CD8-positive, alpha-beta memory T cell (primary cell): ENCODE results near the gene PGAM1. TPM values are rescaled to one million over a fixed set of nuclear protein-coding genes. Genes with fewer than 3 reads are reported as not detected.
A peak's percentile ranks its signal among the peaks of the same experiment; 100 is the strongest.

Experiments used
- CTCF ChIA-PET: fragments of 350-600 bp; sonication (Branson Sonifier 250); formaldehyde crosslinking; loops from one replicate; lab custom pipeline; 2021; ENCODE audit warnings: antibody characterized with exemption; lab: Charles Lee
- POLR2A ChIA-PET: fragments of 350-600 bp; sonication (Branson Sonifier 250); formaldehyde crosslinking; loops from one replicate; lab custom pipeline; 2021; ENCODE audit warnings: antibody characterized with exemption; lab: Charles Lee
- DNase-seq, 5 donors: peaks; one replicate each; pipeline versions ENCODE4 v3.0.0 to v3.0.0-alpha.2; 2020 to 2022; ENCODE audit warnings: mixed read lengths in 1 of 5
- H3K27ac ChIP-seq: one replicate; pipeline ENCODE4 v1.7.0; 2013; ENCODE audit warnings: low read depth, mild to moderate bottlenecking, low read length, moderate library complexity
- H3K27me3 ChIP-seq: 2 replicates; pipeline ENCODE4 v1.7.0; 2013; ENCODE audit warnings: low read length, mild to moderate bottlenecking; ENCODE audit not compliant: insufficient read depth, poor library complexity, severe bottlenecking
- H3K36me3 ChIP-seq: 2 replicates; pipeline ENCODE4 v1.7.0; 2013; ENCODE audit warnings: mild to moderate bottlenecking, low read length, moderate library complexity; ENCODE audit not compliant: insufficient read depth
- H3K4me1 ChIP-seq: 2 replicates; pipeline ENCODE4 v1.7.0; 2013; ENCODE audit warnings: mild to moderate bottlenecking, low read length, moderate library complexity; ENCODE audit not compliant: insufficient read depth
- H3K4me3 ChIP-seq: 2 replicates; pipeline ENCODE4 v1.7.0; 2013; ENCODE audit warnings: mild to moderate bottlenecking, low read length
- H3K9me3 ChIP-seq: 2 replicates; pipeline ENCODE4 v1.7.0; 2013; ENCODE audit warnings: mild to moderate bottlenecking, low read length
- H3K27ac Mint-ChIP-seq, 8 donors: one replicate each; pipeline ENCODE4 v1.8.0; 2020 to 2021; ENCODE audit warnings: mixed read lengths in 8 of 8, mild to moderate bottlenecking in 6 of 8, inconsistent platforms in 3 of 8, moderate library complexity in 3 of 8
- H3K27me3 Mint-ChIP-seq, 2 donors: one replicate each; pipeline ENCODE4 v1.8.0; 2020 to 2021; ENCODE audit warnings: mixed read lengths in 2 of 2, mild to moderate bottlenecking in 1 of 2, moderate library complexity in 1 of 2
- H3K36me3 Mint-ChIP-seq, 3 donors: one replicate each; pipeline ENCODE4 v1.8.0; 2020 to 2021; ENCODE audit warnings: mixed read lengths in 3 of 3, inconsistent platforms in 1 of 3, mild to moderate bottlenecking in 1 of 3
- H3K4me1 Mint-ChIP-seq, 3 donors: one replicate each; pipeline ENCODE4 v1.8.0; 2020 to 2021; ENCODE audit warnings: mixed read lengths in 3 of 3, inconsistent platforms in 1 of 3, mild to moderate bottlenecking in 1 of 3
- H3K4me3 Mint-ChIP-seq, 7 donors: one replicate each; pipeline ENCODE4 v1.8.0; 2020 to 2021; ENCODE audit warnings: mixed read lengths in 7 of 7, mild to moderate bottlenecking in 6 of 7, moderate library complexity in 4 of 7, inconsistent platforms in 2 of 7
- H3K9me3 Mint-ChIP-seq, 5 donors: one replicate each; pipeline ENCODE4 v1.8.0; 2020 to 2022; ENCODE audit warnings: mixed read lengths in 5 of 5, mild to moderate bottlenecking in 3 of 5, moderate library complexity in 2 of 5, inconsistent platforms in 1 of 5
- polyA plus RNA-seq: library from polyadenylated mRNA; unstranded; fragments of 300-500 nt; fragmentation: Illumina TruSeq; gene quantifications from one replicate; pipeline ENCODE4 v1.2.3, GENCODE V29; 2021
- total RNA-seq, 2 experiments: library from RNA; stranded (reverse); gene quantifications; one replicate each; pipeline ENCODE4 v1.2.3, GENCODE V29; 2021

The PGAM1 gene
- total and polyA plus RNA-seq, 3 experiments from 2014 or later, result 309 to 1,097 (median 1,086) TPM

- DNase-seq, result peak in 1 of 5 donors; percentile 27
- H3K27me3 Mint-ChIP-seq, result peaks cover 0 to 3% of the 10 kb centered on the region in 2 donors
- Histone ChIP-seq H3K27me3 (no peaks in the 10 kb centered on the region), H3K27ac (peak overlapping the region; percentile 91), H3K9me3 (no peaks in the 10 kb centered on the region), H3K4me1 (peaks cover 27% of the 10 kb centered on the region), H3K4me3 (peak overlapping the region; percentile 40), H3K36me3 (peaks cover 22% of the 10 kb centered on the region)
- peaks cover 30 to 42% (median 34%) of the 10 kb centered on the region in 3 donors for H3K4me1 Mint-ChIP-seq
- H3K27ac Mint-ChIP-seq, result peak overlapping the region; percentile 88 to 97 (median 92)
- H3K9me3 Mint-ChIP-seq, result peaks cover 0 to 2% (median 0%) of the 10 kb centered on the region in 5 donors
- H3K36me3 Mint-ChIP-seq, result peaks cover 0 to 48% (median 5%) of the 10 kb centered on the region in 3 donors
- ChIA-PET POLR2A (interaction anchor here (1.3 kb wide), 1 partner anchor 28 kb away, joined by 3 read pairs; the partner anchor contains the start of gene RRP12), CTCF (interaction anchor here (1.0 kb wide), 1 partner anchor 14 kb away, joined by 3 read pairs; no protein-coding TSS in a partner anchor)
- H3K4me3 Mint-ChIP-seq, result peak overlapping the region; percentile 78 to 92 (median 84)
Observed at GRCh38 chr10:97428572-97428981, 2.6 kb downstream of the PGAM1 start.

- H3K4me3 Mint-ChIP-seq, result no peak overlapping the region
- Histone ChIP-seq H3K9me3 (no peaks in the 10 kb centered on the region), H3K4me1 (no peaks in the 10 kb centered on the region), H3K27me3 (no peaks in the 10 kb centered on the region), H3K27ac (no peak overlapping the region), H3K4me3 (no peak overlapping the region), H3K36me3 (peaks cover 52% of the 10 kb centered on the region)
- peaks cover 0 to 86% (median 8%) of the 10 kb centered on the region in 3 donors for H3K36me3 Mint-ChIP-seq
- no peak for DNase-seq
- no peaks in the 10 kb centered on the region for H3K9me3 Mint-ChIP-seq
- H3K27ac Mint-ChIP-seq, result no peak overlapping the region
- ChIA-PET POLR2A (no interaction called here), CTCF (no interaction called here)
- H3K4me1 Mint-ChIP-seq, result peaks cover 4 to 6% (median 6%) of the 10 kb centered on the region in 3 donors
- H3K27me3 Mint-ChIP-seq, result no peaks in the 10 kb centered on the region
Observed at GRCh38 chr10:97434055-97434454, 8.1 kb downstream of the PGAM1 start.

DNA sequence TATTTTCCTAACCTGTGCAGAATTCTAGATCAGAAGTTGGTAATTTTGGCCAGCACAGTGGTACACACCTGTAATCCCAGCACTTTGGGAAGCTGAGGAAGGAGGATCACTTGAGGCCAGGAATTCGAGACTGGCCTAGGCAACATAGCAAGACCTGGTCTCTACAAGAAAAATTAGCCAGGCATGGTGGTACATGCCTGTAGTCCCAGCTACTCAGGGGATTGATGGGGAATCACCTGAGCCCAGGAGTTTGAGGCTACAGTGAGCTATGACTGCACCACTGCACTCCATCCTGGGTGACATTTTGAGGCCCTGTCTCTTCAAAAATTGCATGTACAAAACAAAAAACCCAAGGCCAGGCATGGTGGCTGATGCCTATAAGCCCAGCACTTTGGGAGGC lies 8.6 kb downstream of the PGAM1 start:
- no peak overlapping the region for H3K4me3 Mint-ChIP-seq
- Histone ChIP-seq H3K27me3 (no peaks in the 10 kb centered on the region), H3K27ac (no peak overlapping the region), H3K9me3 (no peaks in the 10 kb centered on the region), H3K4me1 (no peaks in the 10 kb centered on the region), H3K36me3 (peaks cover 49% of the 10 kb centered on the region), H3K4me3 (no peak overlapping the region)
- no peaks in the 10 kb centered on the region for H3K9me3 Mint-ChIP-seq
- H3K36me3 Mint-ChIP-seq, result peaks cover 0 to 85% (median 9%) of the 10 kb centered on the region in 3 donors
- peak overlapping the region in 2 of 8 donors; percentile 46 to 51 for H3K27ac Mint-ChIP-seq
- H3K27me3 Mint-ChIP-seq, result no peaks in the 10 kb centered on the region
- POLR2A ChIA-PET, result no interaction called here
- CTCF ChIA-PET, result no interaction called here
- H3K4me1 Mint-ChIP-seq, result peaks cover under 1 to 1% (median under 1%) of the 10 kb centered on the region in 3 donors
- no peak for DNase-seq

DNA sequence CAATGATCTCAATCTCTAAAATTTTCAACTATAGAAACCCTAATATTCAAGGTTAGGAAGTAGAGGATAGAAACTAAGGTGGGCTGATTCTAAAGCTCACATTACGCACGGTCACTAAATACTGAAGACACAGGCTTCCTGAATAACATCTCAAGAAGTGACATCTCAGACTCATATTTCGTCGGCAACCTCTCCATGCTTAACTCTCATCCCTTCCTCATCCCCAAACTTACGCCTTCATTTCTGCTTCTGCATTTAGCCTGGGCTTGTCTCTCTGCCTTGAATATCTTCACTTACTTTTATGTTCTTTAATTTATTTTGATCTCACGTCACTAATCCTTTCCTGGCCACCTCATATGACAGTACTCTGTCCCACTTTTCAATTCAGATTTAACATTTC lies 9.2 kb downstream of the PGAM1 start:
- Mint-ChIP-seq H3K4me3 (no peak overlapping the region), H3K9me3 (no peaks in the 10 kb centered on the region), H3K36me3 (peaks cover 0 to 86% (median 11%) of the 10 kb centered on the region in 3 donors), H3K27ac (peak overlapping the region in 3 of 8 donors; percentile 17 to 46 (median 34)), H3K4me1 (peaks cover 0 to 1% (median 0%) of the 10 kb centered on the region in 3 donors), H3K27me3 (no peaks in the 10 kb centered on the region)
- Histone ChIP-seq H3K36me3 (peaks cover 46% of the 10 kb centered on the region), H3K4me3 (no peak overlapping the region), H3K27me3 (no peaks in the 10 kb centered on the region), H3K9me3 (no peaks in the 10 kb centered on the region), H3K4me1 (no peaks in the 10 kb centered on the region), H3K27ac (no peak overlapping the region)
- ChIA-PET POLR2A (interaction anchor here (0.7 kb wide), 1 partner anchor 10 kb away, joined by 4 read pairs; no protein-coding TSS in a partner anchor), CTCF (no interaction called here)
- DNase-seq, result no peak

DNA sequence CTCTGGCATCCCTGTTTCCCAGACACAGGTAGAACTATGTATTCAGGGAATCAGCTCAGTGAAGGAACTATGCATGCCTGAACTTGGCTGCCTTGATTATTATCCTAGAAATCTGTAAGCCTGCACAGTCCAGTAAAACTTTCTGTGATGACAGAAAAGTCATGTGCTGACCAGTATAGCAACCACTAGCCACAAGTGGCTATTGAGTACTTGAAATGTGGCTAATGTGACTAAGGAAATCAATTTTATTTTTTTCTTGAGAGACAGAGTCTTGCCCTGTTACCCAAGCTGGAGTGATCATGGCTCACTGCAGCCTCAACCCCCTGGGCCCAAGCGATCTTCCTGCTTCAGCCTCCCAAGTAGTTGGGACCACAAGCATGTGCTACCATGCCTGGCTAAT lies 16.3 kb downstream of the PGAM1 start:
- H3K4me1 ChIP-seq, result peaks cover 19% of the 10 kb centered on the region
- peaks cover 0 to 58% (median 9%) of the 10 kb centered on the region in 3 donors for H3K36me3 Mint-ChIP-seq
- H3K27me3 Mint-ChIP-seq, result no peaks in the 10 kb centered on the region
- H3K27ac ChIP-seq, result no peak overlapping the region
- peak overlapping the region in 1 of 8 donors; percentile 77 for H3K27ac Mint-ChIP-seq
- H3K4me1 Mint-ChIP-seq, result peaks cover 28 to 37% (median 31%) of the 10 kb centered on the region in 3 donors
- H3K27me3 ChIP-seq, result no peaks in the 10 kb centered on the region
- CTCF ChIA-PET, result interaction anchor here (1.3 kb wide), 1 partner anchor 33 kb away, joined by 3 read pairs; no protein-coding TSS in a partner anchor
- peaks cover 17% of the 10 kb centered on the region for H3K36me3 ChIP-seq
- POLR2A ChIA-PET, result no interaction called here
- no peaks in the 10 kb centered on the region for H3K9me3 Mint-ChIP-seq
- H3K4me3 Mint-ChIP-seq, result no peak overlapping the region
- DNase-seq, result no peak
- no peak overlapping the region for H3K4me3 ChIP-seq
- no peaks in the 10 kb centered on the region for H3K9me3 ChIP-seq

DNA sequence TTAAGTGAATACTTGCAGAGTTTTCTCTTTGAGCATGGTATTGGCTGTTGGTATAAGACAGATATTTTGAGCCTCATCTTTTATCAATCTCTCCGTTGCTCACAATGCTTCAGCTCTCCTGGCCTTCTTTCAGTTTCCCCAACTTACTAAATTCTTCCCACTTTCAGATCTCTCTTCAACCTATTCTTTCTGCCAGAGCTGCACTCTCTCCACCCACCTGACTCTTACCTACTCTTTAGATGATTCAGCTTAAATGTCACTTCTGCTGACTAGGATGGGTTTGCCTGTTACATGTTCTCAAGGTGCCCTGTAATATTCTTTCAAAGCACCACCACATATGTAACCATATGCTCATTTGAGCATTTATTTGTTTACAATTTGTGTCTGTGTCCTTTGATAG lies 18.2 kb downstream of the PGAM1 start:
- Mint-ChIP-seq H3K4me1 (peaks cover 39 to 53% (median 48%) of the 10 kb centered on the region in 3 donors), H3K9me3 (no peaks in the 10 kb centered on the region), H3K4me3 (peak overlapping the region; percentile 65 to 100 (median 99)), H3K27ac (peak overlapping the region in 4 of 8 donors; percentile 0 to 52 (median 20)), H3K36me3 (peaks cover 0 to 44% (median 9%) of the 10 kb centered on the region in 3 donors), H3K27me3 (no peaks in the 10 kb centered on the region)
- ChIA-PET CTCF (interaction anchor here (1.0 to 2.6 kb wide), 3 partner anchors 14 to 205 kb away, joined by 3 to 13 read pairs (median 8); no protein-coding TSS in a partner anchor), POLR2A (interaction anchor here (1.2 kb wide), 1 partner anchor 125 kb away, joined by 3 read pairs; the partner anchor contains the start of gene FRAT1)
- no peak overlapping the region for H3K4me3 ChIP-seq
- H3K9me3 ChIP-seq, result no peaks in the 10 kb centered on the region
- H3K36me3 ChIP-seq, result peaks cover 17% of the 10 kb centered on the region
- DNase-seq, result no peak
- H3K4me1 ChIP-seq, result peaks cover 21% of the 10 kb centered on the region
- H3K27me3 ChIP-seq, result no peaks in the 10 kb centered on the region
- H3K27ac ChIP-seq, result no peak overlapping the region

- DNase-seq, result no peak
- Histone ChIP-seq H3K9me3 (no peaks in the 10 kb centered on the region), H3K36me3 (peaks cover 17% of the 10 kb centered on the region), H3K27ac (peak overlapping the region; percentile 67), H3K27me3 (no peaks in the 10 kb centered on the region), H3K4me1 (peaks cover 21% of the 10 kb centered on the region), H3K4me3 (peak overlapping the region; percentile 78)
- ChIA-PET CTCF (interaction anchor here (1.1 to 2.6 kb wide), 3 partner anchors 38 to 126 kb away, joined by 3 to 13 read pairs (median 3); partner anchors contain the start of genes FRAT1, MMS19 and UBTD1), POLR2A (interaction anchor here (0.6 to 1.3 kb wide), 4 partner anchors 10 to 126 kb away, joined by 3 to 6 read pairs (median 4); partner anchors contain the start of genes FRAT1 and RRP12)
- H3K4me3 Mint-ChIP-seq, result peak overlapping the region; percentile 98 to 100 (median 99)
- no peaks in the 10 kb centered on the region for H3K27me3 Mint-ChIP-seq
- H3K36me3 Mint-ChIP-seq, result peaks cover 0 to 36% (median 7%) of the 10 kb centered on the region in 3 donors
- peaks cover 41 to 57% (median 48%) of the 10 kb centered on the region in 3 donors for H3K4me1 Mint-ChIP-seq
- H3K27ac Mint-ChIP-seq, result peak overlapping the region; percentile 52 to 96 (median 90)
- H3K9me3 Mint-ChIP-seq, result no peaks in the 10 kb centered on the region
Observed at GRCh38 chr10:97445357-97445721, 19.3 kb downstream of the PGAM1 start.
